GM12878 (cell line): ENCODE results near the gene CLEC16A. TPM values are rescaled to one million over a fixed set of nuclear protein-coding genes. Genes with fewer than 3 reads are reported as not detected.

Source experiments
- ATAC-seq: fragments of 200-7000 bp; cut with Tn5 transposase; 3 replicates; pipeline ENCODE4 v1.9.1; 2020; ENCODE audit warnings: mild to moderate bottlenecking, moderate library complexity
- BruUV-seq: library from RNA; stranded (reverse); fragments of 400-500 nt; replicated peaks from 2 replicates; lab custom pipeline; 2021; lab: Mats Ljungman, UMichigan
- CTCF ChIA-PET: fragments of 300-600 bp; sonication (Branson Sonifier 250); formaldehyde crosslinking; extraction: SDS; loops from one replicate; lab custom pipeline; 2021; ENCODE audit warnings: inconsistent platforms; lab: Yijun Ruan, JAX
- POLR2A ChIA-PET: fragments of 350-600 bp; formaldehyde crosslinking; extraction: SDS; loops from one replicate; lab custom pipeline; 2021; ENCODE audit warnings: inconsistent platforms; lab: Charles Lee
- RAD21 ChIA-PET: fragments of 300-600 bp; sonication (Branson Sonifier 250); formaldehyde crosslinking; loops from one replicate; lab custom pipeline; 2023; ENCODE audit warnings: antibody characterized with exemption; ENCODE audit not compliant: unreplicated experiment; lab: Charles Lee
- SMC1A ChIA-PET: fragments of 300-600 bp; sonication (Branson Sonifier 250); formaldehyde crosslinking; loops from one replicate; lab custom pipeline; 2023; ENCODE audit not compliant: unreplicated experiment, uncharacterized antibody; lab: Charles Lee
- DNase-seq: peaks from one replicate; pipeline ENCODE4 v3.0.0-alpha.2; 2011; ENCODE audit warnings: low read depth, low spot score
- FAIRE-seq: peaks from 3 replicates; lab custom pipeline; 2011; peaks lifted over from hg19 to GRCh38; lab: Jason Lieb, UNC
- H2AFZ ChIP-seq: 2 replicates; pipeline ENCODE4 v1.6.0; 2011; ENCODE audit warnings: low read depth, low read length, control low read depth; ENCODE audit not compliant: control insufficient read depth
- H3K27ac ChIP-seq: 2 replicates; pipeline ENCODE4 v1.5.1; 2011; ENCODE audit warnings: control low read depth; ENCODE audit not compliant: control insufficient read depth, insufficient read depth
- H3K27me3 ChIP-seq, 2 experiments: replicated peaks in 1 of 2; 2 replicates each; pipeline versions ENCODE4 v1.6.0 to v1.6.1; 2011; ENCODE audit warnings: low read length in 1 of 2; ENCODE audit not compliant: control insufficient read depth in 2 of 2, insufficient read depth in 2 of 2
- H3K36me3 ChIP-seq, 2 experiments: 2 replicates each; pipeline ENCODE4 v1.5.1; 2011; ENCODE audit warnings: low read length in 1 of 2; ENCODE audit not compliant: control insufficient read depth in 2 of 2, insufficient read depth in 2 of 2
- H3K4me1 ChIP-seq: 2 replicates; pipeline ENCODE4 v1.6.1; 2011; ENCODE audit warnings: mild to moderate bottlenecking, low read length, moderate library complexity, mixed read lengths; ENCODE audit not compliant: control insufficient read depth, insufficient read depth
- H3K4me2 ChIP-seq: 2 replicates; pipeline ENCODE4 v1.6.0; 2011; ENCODE audit warnings: control low read depth; ENCODE audit not compliant: control insufficient read depth, insufficient read depth
- H3K4me3 ChIP-seq: fragments of 200-600 bp; sonication (generic); 2 replicates; pipeline ENCODE4 v1.5.1; 2016
- H3K79me2 ChIP-seq: 2 replicates; pipeline ENCODE4 v1.6.0; 2011; ENCODE audit warnings: low read length; ENCODE audit not compliant: control insufficient read depth, insufficient read depth
- H3K9ac ChIP-seq: 2 replicates; pipeline ENCODE4 v1.8.0; 2011; ENCODE audit warnings: low read length, control low read depth, mixed read lengths; ENCODE audit not compliant: control insufficient read depth, insufficient read depth
- H3K9me3 ChIP-seq: replicated peaks from 3 replicates; pipeline ENCODE4 v1.5.1; 2011; ENCODE audit warnings: mild to moderate bottlenecking, low read length; ENCODE audit not compliant: control insufficient read depth, insufficient read depth
- H4K20me1 ChIP-seq: 2 replicates; pipeline ENCODE4 v1.6.0; 2011; ENCODE audit not compliant: control insufficient read depth, insufficient read depth
- BACH1 ChIP-seq: fragments of 450-650 bp; IDR thresholded peaks from 2 replicates; pipeline ENCODE4 v1.6.1; 2017; ENCODE audit warnings: mild to moderate bottlenecking, borderline replicate concordance
- HDAC6 ChIP-seq: fragments of 200-600 bp; sonication (generic); IDR thresholded peaks from one replicate; pipeline ENCODE4 v1.8.0; 2017; ENCODE audit warnings: antibody characterized with exemption; ENCODE audit not compliant: unreplicated experiment
- IKZF1 ChIP-seq: fragments of 450-650 bp; conservative IDR thresholded peaks from 2 replicates; pipeline ENCODE4 v1.6.1; 2017; ENCODE audit warnings: antibody characterized with exemption, mild to moderate bottlenecking
- KDM1A ChIP-seq: fragments of 200-600 bp; sonication (generic); IDR thresholded peaks from 2 replicates; pipeline ENCODE4 v1.6.1; 2016; ENCODE audit warnings: borderline replicate concordance
- MEF2B ChIP-seq: fragments of 450-650 bp; IDR thresholded peaks from 2 replicates; pipeline ENCODE4 v1.6.1; 2018; ENCODE audit warnings: mild to moderate bottlenecking, moderate library complexity; ENCODE audit not compliant: partially characterized antibody, poor library complexity, severe bottlenecking
- MXI1 ChIP-seq: fragments of 150-350 bp; IDR thresholded peaks from 2 replicates; pipeline ENCODE4 v1.6.1; 2011; ENCODE audit warnings: low read depth, mild to moderate bottlenecking, inconsistent platforms, low read length, improper control_type of control experiment
- POU2F2 ChIP-seq: IDR thresholded peaks from 3 replicates; pipeline ENCODE4 v1.6.1; 2011; ENCODE audit warnings: low read depth, mild to moderate bottlenecking, low read length, borderline replicate concordance
- SMARCA5 ChIP-seq: fragments of 450-650 bp; IDR thresholded peaks from 2 replicates; pipeline ENCODE4 v1.6.1; 2017; ENCODE audit warnings: mild to moderate bottlenecking
- WGBS: methylation state at CpG from one replicate; pipeline ENCODE4 v1.1.6; 2016; ENCODE audit warnings: low lambda C conversion rate; ENCODE audit not compliant: insufficient replicate concordance, insufficient coverage; ENCODE audit errors: missing lambda C conversion rate; 5-methylcytosine and 5-hydroxymethylcytosine counted together
- in situ Hi-C: fragments of 300-500 bp; cut with MboI; formaldehyde crosslinking; loops from 9 replicates; pipeline ENCODE4 v1.14.3; 2018; ENCODE audit warnings: mixed read lengths
- intact Hi-C: fragments of 100-400 bp; cut with micrococcal nuclease; formaldehyde crosslinking; loops from one replicate; pipeline ENCODE4 v1.14.2; 2022; ENCODE audit not compliant: unreplicated experiment
- polyA plus RNA-seq, 11 experiments: library from polyadenylated mRNA; depleted of rRNA in 4 of 11; unstranded in 6 of 11; stranded (reverse) in 5 of 11; fragments of >200 nt; fragmentation: Nextera tagmentation in 4 of 11; fragmentation: Illumina TruSeq in 1 of 11; extraction: Ambion mirVana in 4 of 11; extraction: Trizol in 1 of 11; gene quantifications; 1 replicate in 1 of 11; 2 replicates in 10 of 11; pipeline versions ENCODE4 v1.2.1 to v1.2.3, GENCODE V29; 2011 to 2016; ENCODE audit warnings: inconsistent platforms in 2 of 11, missing spikeins in 2 of 11, low read depth in 1 of 11
- total RNA-seq, 4 experiments: library from RNA; depleted of rRNA in 3 of 4; stranded (reverse); fragments of >200 nt in 3 of 4; fragmentation: Illumina TruSeq in 1 of 4; extraction: Trizol in 1 of 4; gene quantifications; 2 replicates each; pipeline versions ENCODE4 v1.2.1 to v1.2.3, GENCODE V29; 2013 to 2021
- TF ChIP-seq, protein P1 (sequence below): IDR thresholded peaks from 2 replicates; pipeline ENCODE4 v1.6.1; 2011; ENCODE audit warnings: mild to moderate bottlenecking, low read depth, low read length, moderate library complexity; ENCODE audit not compliant: insufficient replicate concordance
- TF ChIP-seq, protein P2 (sequence below): fragments of 150-350 bp; IDR thresholded peaks from 2 replicates; pipeline ENCODE4 v1.6.1; 2016; ENCODE audit warnings: low read depth, low read length
- TF ChIP-seq, protein P3 (sequence below): fragments of 450-650 bp; IDR thresholded peaks from 2 replicates; pipeline ENCODE4 v1.6.1; 2014; ENCODE audit warnings: mild to moderate bottlenecking
- TF ChIP-seq, protein P4 (sequence below): IDR thresholded peaks from 2 replicates; pipeline ENCODE4 v1.6.1; 2012; ENCODE audit warnings: improper control_type of control experiment, low read depth, low read length; ENCODE audit not compliant: insufficient replicate concordance

The CLEC16A gene
- total and polyA plus RNA-seq, 10 of the 15 experiments (the other 5 are each of a cell fraction or from before 2014, with no cell fraction given) = 1.5 to 28.8 (median 19.2) TPM

DNA sequence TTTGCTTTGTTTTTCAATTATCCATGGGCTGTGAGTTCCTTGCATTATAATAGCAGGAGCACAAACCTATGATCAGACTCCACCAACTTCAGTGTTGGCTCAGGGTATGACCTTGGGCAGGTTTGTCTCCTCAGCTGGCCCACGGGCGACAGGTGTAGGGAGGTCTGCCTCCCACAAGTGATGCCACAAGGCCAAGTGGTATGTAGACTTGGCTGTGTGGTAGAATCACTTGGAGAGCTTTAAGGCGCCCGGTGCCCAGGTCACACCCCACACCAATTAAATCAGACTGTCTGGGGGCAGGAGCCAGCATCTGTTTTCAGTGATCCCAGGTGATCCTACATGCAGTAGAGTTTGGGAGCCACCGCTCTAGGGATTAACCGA lies 153.4 kb downstream of the CLEC16A start:
- no peak overlapping the region for H3K4me2 ChIP-seq
- ChIA-PET RAD21 (interaction anchor here (0.9 kb wide), 1 partner anchor 84 kb away, joined by 3 read pairs; no protein-coding TSS in a partner anchor), CTCF (interaction anchor here (0.6 to 1.6 kb wide), 4 partner anchors 16 to 158 kb away, joined by 3 read pairs; no protein-coding TSS in a partner anchor), SMC1A (interaction anchor here (0.9 to 6.5 kb wide), 6 partner anchors 9 to 213 kb away, joined by 3 to 68 read pairs (median 3); no protein-coding TSS in a partner anchor), POLR2A (interaction anchor here (5.8 kb wide), 1 partner anchor 19 kb away, joined by 48 read pairs; no protein-coding TSS in a partner anchor)
- FAIRE-seq = no peak
- no peak overlapping the region for H3K27ac ChIP-seq
- ATAC-seq = no peak
- BruUV-seq = no TSS peak
- in situ Hi-C loops (no loop called here), intact Hi-C loops (no loop called here)
- H3K36me3 ChIP-seq = peaks cover 0 to 3% of the 10 kb centered on the region in 2 experiments; a peak in 1 of 4 replicates
- H4K20me1 ChIP-seq = no peaks in the 10 kb centered on the region
- no peak overlapping the region for H2AFZ ChIP-seq
- H3K9ac ChIP-seq = no peak overlapping the region
- DNase-seq = no peak
- H3K4me3 ChIP-seq = no peak overlapping the region
- WGBS = 95% methylated on average over 6 of the region's 6 CpGs
- H3K9me3 ChIP-seq = no peaks in the 10 kb centered on the region
- H3K4me1 ChIP-seq = peaks cover 57% of the 10 kb centered on the region
- no peaks in the 10 kb centered on the region for H3K27me3 ChIP-seq
- H3K79me2 ChIP-seq = no peaks in the 10 kb centered on the region
- no peak for TF ChIP-seq SMARCA5
- TF ChIP-seq MEF2B = no peak
- no peak for TF ChIP-seq POU2F2
- TF ChIP-seq, protein P1, sequence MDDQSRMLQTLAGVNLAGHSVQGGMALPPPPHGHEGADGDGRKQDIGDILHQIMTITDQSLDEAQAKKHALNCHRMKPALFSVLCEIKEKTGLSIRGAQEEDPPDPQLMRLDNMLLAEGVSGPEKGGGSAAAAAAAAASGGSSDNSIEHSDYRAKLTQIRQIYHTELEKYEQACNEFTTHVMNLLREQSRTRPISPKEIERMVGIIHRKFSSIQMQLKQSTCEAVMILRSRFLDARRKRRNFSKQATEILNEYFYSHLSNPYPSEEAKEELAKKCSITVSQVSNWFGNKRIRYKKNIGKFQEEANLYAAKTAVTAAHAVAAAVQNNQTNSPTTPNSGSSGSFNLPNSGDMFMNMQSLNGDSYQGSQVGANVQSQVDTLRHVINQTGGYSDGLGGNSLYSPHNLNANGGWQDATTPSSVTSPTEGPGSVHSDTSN = no peak
- TF ChIP-seq, protein P2, sequence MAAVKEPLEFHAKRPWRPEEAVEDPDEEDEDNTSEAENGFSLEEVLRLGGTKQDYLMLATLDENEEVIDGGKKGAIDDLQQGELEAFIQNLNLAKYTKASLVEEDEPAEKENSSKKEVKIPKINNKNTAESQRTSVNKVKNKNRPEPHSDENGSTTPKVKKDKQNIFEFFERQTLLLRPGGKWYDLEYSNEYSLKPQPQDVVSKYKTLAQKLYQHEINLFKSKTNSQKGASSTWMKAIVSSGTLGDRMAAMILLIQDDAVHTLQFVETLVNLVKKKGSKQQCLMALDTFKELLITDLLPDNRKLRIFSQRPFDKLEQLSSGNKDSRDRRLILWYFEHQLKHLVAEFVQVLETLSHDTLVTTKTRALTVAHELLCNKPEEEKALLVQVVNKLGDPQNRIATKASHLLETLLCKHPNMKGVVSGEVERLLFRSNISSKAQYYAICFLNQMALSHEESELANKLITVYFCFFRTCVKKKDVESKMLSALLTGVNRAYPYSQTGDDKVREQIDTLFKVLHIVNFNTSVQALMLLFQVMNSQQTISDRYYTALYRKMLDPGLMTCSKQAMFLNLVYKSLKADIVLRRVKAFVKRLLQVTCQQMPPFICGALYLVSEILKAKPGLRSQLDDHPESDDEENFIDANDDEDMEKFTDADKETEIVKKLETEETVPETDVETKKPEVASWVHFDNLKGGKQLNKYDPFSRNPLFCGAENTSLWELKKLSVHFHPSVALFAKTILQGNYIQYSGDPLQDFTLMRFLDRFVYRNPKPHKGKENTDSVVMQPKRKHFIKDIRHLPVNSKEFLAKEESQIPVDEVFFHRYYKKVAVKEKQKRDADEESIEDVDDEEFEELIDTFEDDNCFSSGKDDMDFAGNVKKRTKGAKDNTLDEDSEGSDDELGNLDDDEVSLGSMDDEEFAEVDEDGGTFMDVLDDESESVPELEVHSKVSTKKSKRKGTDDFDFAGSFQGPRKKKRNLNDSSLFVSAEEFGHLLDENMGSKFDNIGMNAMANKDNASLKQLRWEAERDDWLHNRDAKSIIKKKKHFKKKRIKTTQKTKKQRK = no peak
- TF ChIP-seq, protein P3, sequence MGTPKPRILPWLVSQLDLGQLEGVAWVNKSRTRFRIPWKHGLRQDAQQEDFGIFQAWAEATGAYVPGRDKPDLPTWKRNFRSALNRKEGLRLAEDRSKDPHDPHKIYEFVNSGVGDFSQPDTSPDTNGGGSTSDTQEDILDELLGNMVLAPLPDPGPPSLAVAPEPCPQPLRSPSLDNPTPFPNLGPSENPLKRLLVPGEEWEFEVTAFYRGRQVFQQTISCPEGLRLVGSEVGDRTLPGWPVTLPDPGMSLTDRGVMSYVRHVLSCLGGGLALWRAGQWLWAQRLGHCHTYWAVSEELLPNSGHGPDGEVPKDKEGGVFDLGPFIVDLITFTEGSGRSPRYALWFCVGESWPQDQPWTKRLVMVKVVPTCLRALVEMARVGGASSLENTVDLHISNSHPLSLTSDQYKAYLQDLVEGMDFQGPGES = no peak
- no peak for TF ChIP-seq MXI1
- no peak for TF ChIP-seq BACH1
- no peak for TF ChIP-seq HDAC6
- no peak for TF ChIP-seq IKZF1
- no peak for TF ChIP-seq KDM1A
- TF ChIP-seq, protein P4, sequence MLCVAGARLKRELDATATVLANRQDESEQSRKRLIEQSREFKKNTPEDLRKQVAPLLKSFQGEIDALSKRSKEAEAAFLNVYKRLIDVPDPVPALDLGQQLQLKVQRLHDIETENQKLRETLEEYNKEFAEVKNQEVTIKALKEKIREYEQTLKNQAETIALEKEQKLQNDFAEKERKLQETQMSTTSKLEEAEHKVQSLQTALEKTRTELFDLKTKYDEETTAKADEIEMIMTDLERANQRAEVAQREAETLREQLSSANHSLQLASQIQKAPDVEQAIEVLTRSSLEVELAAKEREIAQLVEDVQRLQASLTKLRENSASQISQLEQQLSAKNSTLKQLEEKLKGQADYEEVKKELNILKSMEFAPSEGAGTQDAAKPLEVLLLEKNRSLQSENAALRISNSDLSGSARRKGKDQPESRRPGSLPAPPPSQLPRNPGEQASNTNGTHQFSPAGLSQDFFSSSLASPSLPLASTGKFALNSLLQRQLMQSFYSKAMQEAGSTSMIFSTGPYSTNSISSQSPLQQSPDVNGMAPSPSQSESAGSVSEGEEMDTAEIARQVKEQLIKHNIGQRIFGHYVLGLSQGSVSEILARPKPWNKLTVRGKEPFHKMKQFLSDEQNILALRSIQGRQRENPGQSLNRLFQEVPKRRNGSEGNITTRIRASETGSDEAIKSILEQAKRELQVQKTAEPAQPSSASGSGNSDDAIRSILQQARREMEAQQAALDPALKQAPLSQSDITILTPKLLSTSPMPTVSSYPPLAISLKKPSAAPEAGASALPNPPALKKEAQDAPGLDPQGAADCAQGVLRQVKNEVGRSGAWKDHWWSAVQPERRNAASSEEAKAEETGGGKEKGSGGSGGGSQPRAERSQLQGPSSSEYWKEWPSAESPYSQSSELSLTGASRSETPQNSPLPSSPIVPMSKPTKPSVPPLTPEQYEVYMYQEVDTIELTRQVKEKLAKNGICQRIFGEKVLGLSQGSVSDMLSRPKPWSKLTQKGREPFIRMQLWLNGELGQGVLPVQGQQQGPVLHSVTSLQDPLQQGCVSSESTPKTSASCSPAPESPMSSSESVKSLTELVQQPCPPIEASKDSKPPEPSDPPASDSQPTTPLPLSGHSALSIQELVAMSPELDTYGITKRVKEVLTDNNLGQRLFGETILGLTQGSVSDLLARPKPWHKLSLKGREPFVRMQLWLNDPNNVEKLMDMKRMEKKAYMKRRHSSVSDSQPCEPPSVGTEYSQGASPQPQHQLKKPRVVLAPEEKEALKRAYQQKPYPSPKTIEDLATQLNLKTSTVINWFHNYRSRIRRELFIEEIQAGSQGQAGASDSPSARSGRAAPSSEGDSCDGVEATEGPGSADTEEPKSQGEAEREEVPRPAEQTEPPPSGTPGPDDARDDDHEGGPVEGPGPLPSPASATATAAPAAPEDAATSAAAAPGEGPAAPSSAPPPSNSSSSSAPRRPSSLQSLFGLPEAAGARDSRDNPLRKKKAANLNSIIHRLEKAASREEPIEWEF = no peak
